ENCODE data around the gene ACADVL.

Gene ACADVL

DNA sequence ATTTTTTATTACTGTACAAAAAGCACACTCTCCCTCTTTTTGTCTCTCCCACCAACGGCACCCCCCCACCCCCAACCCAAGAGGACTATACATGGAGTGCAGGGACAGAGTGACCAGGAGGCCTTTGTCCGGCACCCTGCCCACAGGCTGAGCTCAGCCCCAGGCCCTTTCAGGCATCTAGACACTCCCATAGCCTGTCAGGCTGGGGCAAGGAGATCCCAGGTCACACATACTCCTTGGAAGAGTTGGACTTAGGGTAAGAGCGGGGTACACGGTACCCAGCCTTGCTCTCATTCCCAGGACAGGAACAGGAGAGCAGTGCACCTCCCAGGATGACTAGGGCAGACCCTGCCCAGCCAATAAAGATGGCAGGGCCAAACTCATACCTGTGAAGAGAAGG, 40.4 kb downstream of the ACADVL start:
- peaks cover 12 to 36% of the 10 kb centered on the region in 2 donors for H3K4me1 ChIP-seq (ENCODE audit: control insufficient read depth in 1 of 2, insufficient read depth in 2 of 2, low read length in 2 of 2)
- H3K4me3 ChIP-seq (ENCODE audit: low read depth in 1 of 2, low read length in 2 of 2) = peak overlapping the region; percentile 92 to 94
- peak overlapping the region; percentile 94 to 98 for H3K9ac ChIP-seq (ENCODE audit: low read depth in 1 of 2, low read length in 2 of 2)
- no peaks in the 10 kb centered on the region for H3K9me3 ChIP-seq (ENCODE audit: control insufficient read depth in 1 of 2, low read length in 2 of 2)
- H3K27ac ChIP-seq (ENCODE audit: low read depth, low read length) = peak overlapping the region; percentile 97
- peaks cover 0 to 12% of the 10 kb centered on the region in 2 donors for H3K27me3 ChIP-seq (ENCODE audit: control insufficient read depth in 1 of 2, insufficient read depth in 2 of 2, low read length in 2 of 2)
- H3K36me3 ChIP-seq (ENCODE audit: control insufficient read depth in 1 of 2, insufficient read depth in 2 of 2, low read length in 2 of 2) = peaks cover 10 to 42% of the 10 kb centered on the region in 2 donors

DNA sequence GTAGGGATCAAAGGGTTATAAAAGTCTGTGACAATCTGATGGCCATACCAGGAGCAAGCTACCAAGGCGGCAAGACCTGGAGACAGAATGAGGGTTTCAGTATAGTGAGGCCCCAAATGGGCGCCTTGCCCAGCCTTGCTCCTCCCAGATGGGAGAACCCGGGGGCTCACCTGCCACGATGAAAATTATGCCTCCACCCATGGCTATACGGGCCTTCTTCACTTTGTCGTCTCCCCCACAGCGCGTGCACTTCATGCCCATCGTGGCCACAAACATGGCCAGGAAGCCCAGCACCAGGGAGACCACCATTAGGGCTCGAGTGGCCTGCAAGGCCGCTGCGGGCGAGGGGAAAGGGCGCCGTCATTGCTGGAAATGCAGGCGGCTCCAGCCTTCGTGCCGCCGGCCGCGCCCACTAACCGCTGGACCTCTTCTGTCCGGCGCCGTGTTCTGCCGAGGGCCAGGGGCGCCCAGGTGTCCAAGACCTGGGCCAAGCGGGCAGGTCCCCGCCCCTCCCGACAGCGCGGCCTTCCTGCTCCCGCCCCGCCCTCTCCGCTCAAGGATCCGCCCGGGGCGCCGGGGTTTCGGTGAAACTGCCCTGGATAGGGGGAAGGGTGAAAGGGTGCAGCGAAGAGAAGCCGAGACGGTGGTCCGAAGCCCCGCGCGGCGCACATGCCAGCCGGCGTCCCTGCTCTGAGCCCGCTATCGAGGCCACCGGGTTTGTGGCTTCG, 41.1 kb downstream of the ACADVL start:
- H3K27me3 ChIP-seq (ENCODE audit: control insufficient read depth in 1 of 2, insufficient read depth in 2 of 2, low read length in 2 of 2) = peaks cover 0 to 12% of the 10 kb centered on the region in 2 donors
- H3K9ac ChIP-seq (ENCODE audit: low read depth in 1 of 2, low read length in 2 of 2) = peak overlapping the region; percentile 94 to 98
- peaks cover 12 to 36% of the 10 kb centered on the region in 2 donors for H3K4me1 ChIP-seq (ENCODE audit: control insufficient read depth in 1 of 2, insufficient read depth in 2 of 2, low read length in 2 of 2)
- H3K4me3 ChIP-seq (ENCODE audit: low read depth in 1 of 2, low read length in 2 of 2) = peak overlapping the region; percentile 92 to 94
- peaks cover 10 to 38% of the 10 kb centered on the region in 2 donors for H3K36me3 ChIP-seq (ENCODE audit: control insufficient read depth in 1 of 2, insufficient read depth in 2 of 2, low read length in 2 of 2)
- peak overlapping the region; percentile 97 for H3K27ac ChIP-seq (ENCODE audit: low read depth, low read length)
- no peaks in the 10 kb centered on the region for H3K9me3 ChIP-seq (ENCODE audit: control insufficient read depth in 1 of 2, low read length in 2 of 2)

DNA sequence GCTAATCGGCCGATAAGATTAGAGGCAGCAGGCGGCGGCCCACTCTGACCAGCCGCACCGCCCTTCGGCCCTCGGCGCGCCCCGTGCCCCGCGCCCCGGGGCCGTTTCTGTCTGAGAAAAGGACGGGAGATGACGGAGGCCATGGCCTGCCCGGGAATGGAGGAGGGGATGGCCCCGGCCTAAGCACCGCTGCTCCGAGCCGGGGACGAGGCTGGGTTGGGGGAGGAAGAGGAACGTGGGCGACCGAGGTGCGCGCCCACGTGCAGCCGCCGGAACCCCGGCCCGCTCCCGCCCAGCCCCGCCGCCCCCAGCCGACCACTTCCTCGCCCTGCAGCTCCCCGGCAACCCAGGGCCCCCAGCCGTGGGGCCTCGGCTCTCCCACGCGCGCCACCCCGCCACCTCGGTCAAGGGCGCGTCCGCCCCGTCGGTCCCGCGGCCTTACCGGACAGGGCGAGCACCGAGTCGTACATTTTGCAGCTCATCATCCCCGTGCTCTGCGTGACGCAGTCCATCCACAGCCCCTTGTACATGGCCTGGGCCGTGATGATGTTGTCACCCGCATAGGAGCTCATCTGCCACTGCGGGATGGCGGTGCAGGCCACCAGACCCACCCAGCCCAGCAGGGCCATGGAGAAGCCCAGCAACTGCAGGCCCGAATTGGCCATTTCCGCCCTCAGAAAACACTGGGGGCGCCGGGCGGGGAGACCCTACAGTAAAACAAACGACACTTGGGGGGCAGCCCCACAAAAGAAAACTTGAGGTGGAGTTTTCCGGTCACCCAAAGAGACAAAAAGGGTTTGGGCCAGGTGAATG, 41.8 kb downstream of the ACADVL start:
- peak overlapping the region; percentile 94 to 98 for H3K9ac ChIP-seq (ENCODE audit: low read depth in 1 of 2, low read length in 2 of 2)
- peak overlapping the region; percentile 97 for H3K27ac ChIP-seq (ENCODE audit: low read depth, low read length)
- H3K27me3 ChIP-seq (ENCODE audit: control insufficient read depth in 1 of 2, insufficient read depth in 2 of 2, low read length in 2 of 2) = peaks cover 0 to 12% of the 10 kb centered on the region in 2 donors
- H3K36me3 ChIP-seq (ENCODE audit: control insufficient read depth in 1 of 2, insufficient read depth in 2 of 2, low read length in 2 of 2) = peaks cover 10 to 32% of the 10 kb centered on the region in 2 donors
- H3K4me3 ChIP-seq (ENCODE audit: low read depth in 1 of 2, low read length in 2 of 2) = peak overlapping the region; percentile 92 to 94
- H3K4me1 ChIP-seq (ENCODE audit: control insufficient read depth in 1 of 2, insufficient read depth in 2 of 2, low read length in 2 of 2) = peaks cover 12 to 29% of the 10 kb centered on the region in 2 donors
- no peaks in the 10 kb centered on the region for H3K9me3 ChIP-seq (ENCODE audit: control insufficient read depth in 1 of 2, low read length in 2 of 2)

DNA sequence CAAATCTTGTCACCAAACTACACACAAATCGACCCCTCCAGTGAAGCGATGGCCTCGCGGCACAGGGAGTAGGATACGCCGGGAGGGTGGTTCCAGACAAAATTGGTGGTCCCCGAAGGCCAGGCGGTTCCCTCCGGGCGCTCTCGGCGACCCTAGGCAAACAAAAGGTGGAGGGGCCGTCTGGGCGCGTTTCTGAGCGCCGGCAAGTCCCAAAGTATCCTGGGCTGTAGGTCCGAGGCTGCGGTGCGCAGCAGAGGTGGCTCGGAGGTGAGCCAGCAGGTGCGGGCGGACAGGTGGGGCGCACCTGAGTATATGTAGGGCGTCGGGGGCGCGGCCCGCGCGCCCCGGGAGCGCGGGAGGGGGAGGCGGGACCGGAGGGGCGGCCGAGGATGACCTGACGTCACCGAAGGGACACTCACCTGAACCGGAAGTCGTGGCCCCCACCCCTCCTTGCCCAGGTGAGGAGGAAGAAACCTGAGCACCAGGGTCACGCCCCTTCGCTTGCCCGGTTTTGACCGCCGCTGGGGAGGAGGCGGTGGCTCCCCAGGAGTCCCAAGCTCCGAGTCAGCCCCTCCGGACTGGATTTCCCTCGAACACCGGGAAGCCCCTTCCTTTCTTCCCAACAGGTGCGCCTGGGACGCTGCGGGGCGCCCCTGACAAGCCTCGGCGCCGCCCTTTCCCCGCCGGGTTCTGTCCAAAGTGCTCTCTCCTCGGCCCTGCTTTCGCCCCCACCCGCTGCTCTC, 42.6 kb downstream of the ACADVL start, which contains the start of gene CLDN7:
Gene CLDN7, minus strand, starts transcription at position 287 of the 743 bp plus-strand sequence. CDS start 435 bp downstream, outside the sequence.
- peaks cover 10 to 26% of the 10 kb centered on the region in 2 donors for H3K36me3 ChIP-seq (ENCODE audit: control insufficient read depth in 1 of 2, insufficient read depth in 2 of 2, low read length in 2 of 2)
- peak within 1 kb of the TSS; percentile 97 for H3K27ac ChIP-seq (ENCODE audit: low read depth, low read length)
- peaks cover 12 to 28% of the 10 kb centered on the region in 2 donors for H3K4me1 ChIP-seq (ENCODE audit: control insufficient read depth in 1 of 2, insufficient read depth in 2 of 2, low read length in 2 of 2)
- peak within 1 kb of the TSS; percentile 94 to 98 for H3K9ac ChIP-seq (ENCODE audit: low read depth in 1 of 2, low read length in 2 of 2)
- peaks cover 0 to 12% of the 10 kb centered on the region in 2 donors for H3K27me3 ChIP-seq (ENCODE audit: control insufficient read depth in 1 of 2, insufficient read depth in 2 of 2, low read length in 2 of 2)
- H3K9me3 ChIP-seq (ENCODE audit: control insufficient read depth in 1 of 2, low read length in 2 of 2) = no peaks in the 10 kb centered on the region
- H3K4me3 ChIP-seq (ENCODE audit: low read depth in 1 of 2, low read length in 2 of 2) = peak within 1 kb of the TSS; percentile 92 to 94

DNA sequence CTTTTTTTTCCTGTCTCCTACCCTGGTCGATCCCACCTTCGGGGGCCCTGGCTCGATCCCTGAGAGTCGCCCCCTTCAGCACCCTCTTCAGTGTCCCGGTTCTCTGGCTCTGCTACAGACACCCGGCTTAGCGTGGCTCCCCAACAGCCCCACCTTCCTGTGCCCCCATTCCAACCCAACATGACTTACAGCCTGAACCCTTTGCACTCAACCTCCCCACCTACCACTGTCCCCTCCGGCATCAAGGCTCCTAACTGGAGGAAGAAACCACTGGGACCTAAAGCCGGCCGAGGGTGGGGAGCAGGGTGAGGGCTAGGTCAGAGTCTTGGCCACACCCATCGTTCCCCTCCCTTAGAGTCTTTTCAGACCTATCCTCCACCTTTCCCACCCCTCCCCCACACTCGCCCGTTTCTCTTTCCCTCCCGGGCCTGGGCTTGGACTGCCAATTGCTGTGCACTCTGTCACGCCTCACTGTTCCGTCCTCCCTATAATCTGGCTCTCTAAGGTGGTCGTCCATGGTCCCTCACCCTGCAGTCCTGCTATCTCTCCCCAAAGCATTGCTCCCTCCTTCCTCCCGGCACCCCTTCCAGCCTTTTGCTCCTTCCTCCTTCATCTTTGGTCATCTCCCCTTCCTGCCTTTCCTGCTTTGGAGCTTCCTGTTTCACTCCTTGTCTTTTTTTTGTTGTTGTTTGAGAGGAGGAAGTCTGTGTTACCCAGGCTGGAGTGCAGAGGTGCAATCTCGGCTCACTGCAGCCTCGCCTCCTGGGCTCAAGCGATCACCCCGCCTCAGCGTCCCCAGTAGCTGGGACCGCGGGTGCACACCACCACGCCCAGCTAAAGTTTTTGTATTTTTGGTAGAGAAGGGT, 43.4 kb downstream of the ACADVL start:
- Histone ChIP-seq H3K9ac (ENCODE audit: low read depth in 1 of 2, low read length in 2 of 2) (peak overlapping the region; percentile 94 to 98), H3K27ac (ENCODE audit: low read depth, low read length) (peak overlapping the region; percentile 91), H3K36me3 (ENCODE audit: control insufficient read depth in 1 of 2, insufficient read depth in 2 of 2, low read length in 2 of 2) (peaks cover 10 to 20% of the 10 kb centered on the region in 2 donors), H3K4me3 (ENCODE audit: low read depth in 1 of 2, low read length in 2 of 2) (peak overlapping the region; percentile 85 to 94), H3K9me3 (ENCODE audit: control insufficient read depth in 1 of 2, low read length in 2 of 2) (no peaks in the 10 kb centered on the region), H3K4me1 (ENCODE audit: control insufficient read depth in 1 of 2, insufficient read depth in 2 of 2, low read length in 2 of 2) (peaks cover 12 to 28% of the 10 kb centered on the region in 2 donors), H3K27me3 (ENCODE audit: control insufficient read depth in 1 of 2, insufficient read depth in 2 of 2, low read length in 2 of 2) (peaks cover 0 to 12% of the 10 kb centered on the region in 2 donors)

DNA sequence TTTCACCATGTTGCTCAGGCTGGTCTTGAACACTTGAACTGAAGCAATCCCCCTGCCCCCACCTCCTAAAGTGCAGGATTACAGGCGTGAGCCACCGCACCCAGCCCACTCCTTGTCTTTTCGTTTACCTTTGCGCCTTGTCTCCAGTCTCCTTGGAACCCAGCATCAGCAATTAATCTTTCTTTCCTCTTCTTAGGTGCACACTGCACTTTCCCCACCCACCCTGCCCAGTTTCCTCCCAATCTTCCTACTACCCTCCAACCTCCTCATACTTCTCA, 44.0 kb downstream of the ACADVL start:
- Histone ChIP-seq H3K4me1 (ENCODE audit: control insufficient read depth in 1 of 2, insufficient read depth in 2 of 2, low read length in 2 of 2) (peaks cover 7 to 25% of the 10 kb centered on the region in 2 donors), H3K9me3 (ENCODE audit: control insufficient read depth in 1 of 2, low read length in 2 of 2) (no peaks in the 10 kb centered on the region), H3K27ac (ENCODE audit: low read depth, low read length) (peak overlapping the region; percentile 91), H3K9ac (ENCODE audit: low read depth in 1 of 2, low read length in 2 of 2) (peak overlapping the region; percentile 94 to 98), H3K36me3 (ENCODE audit: control insufficient read depth in 1 of 2, insufficient read depth in 2 of 2, low read length in 2 of 2) (peaks cover 10 to 14% of the 10 kb centered on the region in 2 donors), H3K27me3 (ENCODE audit: control insufficient read depth in 1 of 2, insufficient read depth in 2 of 2, low read length in 2 of 2) (peaks cover 0 to 12% of the 10 kb centered on the region in 2 donors), H3K4me3 (ENCODE audit: low read depth in 1 of 2, low read length in 2 of 2) (peak overlapping the region; percentile 85 to 94)

DNA sequence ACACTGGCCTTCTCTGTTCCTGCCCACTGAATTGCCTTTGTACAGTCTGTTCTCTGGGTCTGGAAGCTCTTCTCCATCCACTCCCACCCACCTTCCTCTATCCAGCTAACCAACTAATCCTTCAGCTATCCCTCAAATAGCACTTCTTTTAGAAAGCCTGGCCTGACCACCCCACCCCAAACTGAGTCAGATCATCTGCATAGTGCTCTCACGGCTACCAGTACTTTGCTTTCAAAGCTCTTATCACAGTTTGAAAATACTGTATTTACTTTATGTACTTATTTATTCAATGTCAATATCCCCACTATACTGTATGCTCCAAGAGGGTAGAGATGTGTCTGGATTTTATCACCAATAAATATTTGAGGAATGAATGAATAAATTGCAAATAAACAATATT, 47.0 kb downstream of the ACADVL start:
- no peaks in the 10 kb centered on the region for H3K9me3 ChIP-seq (ENCODE audit: control insufficient read depth in 1 of 2, low read length in 2 of 2)
- no peak overlapping the region for H3K4me3 ChIP-seq (ENCODE audit: low read depth in 1 of 2, low read length in 2 of 2)
- no peaks in the 10 kb centered on the region for H3K36me3 ChIP-seq (ENCODE audit: control insufficient read depth in 1 of 2, insufficient read depth in 2 of 2, low read length in 2 of 2)
- peaks cover 0 to 12% of the 10 kb centered on the region in 2 donors for H3K27me3 ChIP-seq (ENCODE audit: control insufficient read depth in 1 of 2, insufficient read depth in 2 of 2, low read length in 2 of 2)
- H3K4me1 ChIP-seq (ENCODE audit: control insufficient read depth in 1 of 2, insufficient read depth in 2 of 2, low read length in 2 of 2) = peaks cover 0 to 14% of the 10 kb centered on the region in 2 donors
- H3K9ac ChIP-seq (ENCODE audit: low read depth in 1 of 2, low read length in 2 of 2) = no peak overlapping the region
- no peak overlapping the region for H3K27ac ChIP-seq (ENCODE audit: low read depth, low read length)
